ENCODE results near the gene TENT4A.

The TENT4A gene

GRCh38 chr5:6702633-6703032 is 10.6 kb upstream of the TENT4A start:
- no peaks in the 10 kb centered on the region for H3K36me3 ChIP-seq (ENCODE audit: insufficient read depth, low read length)
- H3K27ac ChIP-seq: no peak overlapping the region
- no peak overlapping the region for H3K9ac ChIP-seq (ENCODE audit: insufficient read length)
- no peaks in the 10 kb centered on the region for H3K9me3 ChIP-seq (ENCODE audit: low read depth, low read length)
- DNase-seq (ENCODE audit: low read depth, low spot score): no peak
- TF ChIP-seq EZH2 (IDR thresholded peaks at IDR 0.05): no peak
- TF ChIP-seq FOXP2 (optimal IDR thresholded peaks at IDR 0.05; ENCODE audit: control extremely low read depth, extremely low read length, insufficient read depth): no peak
- no peak for TF ChIP-seq POLR2AphosphoS5 (IDR thresholded peaks at IDR 0.05; ENCODE audit: borderline replicate concordance, low read depth, low read length)
- no peak overlapping the region for H3K4me3 ChIP-seq

GRCh38 chr5:6703806-6704205 is 9.4 kb upstream of the TENT4A start:
- TF ChIP-seq POLR2AphosphoS5 (IDR thresholded peaks at IDR 0.05; ENCODE audit: borderline replicate concordance, low read depth, low read length) (no peak), EZH2 (IDR thresholded peaks at IDR 0.05) (no peak), FOXP2 (optimal IDR thresholded peaks at IDR 0.05; ENCODE audit: control extremely low read depth, extremely low read length, insufficient read depth) (no peak)
- no peak overlapping the region for H3K27ac ChIP-seq
- no peaks in the 10 kb centered on the region for H3K9me3 ChIP-seq (ENCODE audit: low read depth, low read length)
- H3K4me3 ChIP-seq: no peak overlapping the region
- H3K9ac ChIP-seq (ENCODE audit: insufficient read length): peak overlapping the region; percentile 40
- H3K36me3 ChIP-seq (ENCODE audit: insufficient read depth, low read length): no peaks in the 10 kb centered on the region
- DNase-seq (ENCODE audit: low read depth, low spot score): no peak

DNA sequence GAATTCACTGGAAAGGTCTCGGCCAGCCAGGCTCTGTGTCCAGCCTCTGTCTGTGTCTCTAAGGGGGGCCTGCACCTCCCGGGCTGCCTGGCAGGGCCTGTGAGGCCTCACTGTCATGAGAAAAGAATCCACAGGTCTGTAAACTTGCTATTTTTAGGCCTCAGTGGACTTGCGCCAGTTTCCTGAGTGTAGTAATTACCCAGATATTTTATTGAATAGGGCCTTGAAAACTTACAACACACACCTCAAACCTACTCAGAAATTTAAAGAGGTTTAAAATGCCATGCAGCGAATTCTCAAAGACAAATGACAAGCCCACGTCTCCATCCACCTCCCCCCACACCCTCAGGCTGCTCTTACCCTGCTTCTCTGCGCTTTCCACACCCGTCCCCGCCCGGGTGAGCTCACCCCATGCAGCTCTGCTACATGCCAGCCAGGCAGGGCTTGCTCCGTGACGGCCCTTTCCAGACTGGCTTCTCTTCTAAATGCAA is 8.8 kb upstream of the TENT4A start:
- Histone ChIP-seq H3K9ac (ENCODE audit: insufficient read length) (peak overlapping the region; percentile 40), H3K27ac (peak overlapping the region; percentile 54), H3K4me3 (peak overlapping the region; percentile 12; the same call in 1 of the 2 replicates), H3K36me3 (ENCODE audit: insufficient read depth, low read length) (no peaks in the 10 kb centered on the region), H3K9me3 (ENCODE audit: low read depth, low read length) (no peaks in the 10 kb centered on the region)
- DNase-seq (ENCODE audit: low read depth, low spot score): no peak
- TF ChIP-seq POLR2AphosphoS5 (IDR thresholded peaks at IDR 0.05; ENCODE audit: borderline replicate concordance, low read depth, low read length) (no peak), FOXP2 (optimal IDR thresholded peaks at IDR 0.05; ENCODE audit: control extremely low read depth, extremely low read length, insufficient read depth) (no peak), EZH2 (IDR thresholded peaks at IDR 0.05) (no peak)

GRCh38 chr5:6705088-6705487 is 8.1 kb upstream of the TENT4A start:
- Histone ChIP-seq H3K4me3 (no peak overlapping the region), H3K36me3 (ENCODE audit: insufficient read depth, low read length) (no peaks in the 10 kb centered on the region), H3K27ac (no peak overlapping the region), H3K9me3 (ENCODE audit: low read depth, low read length) (no peaks in the 10 kb centered on the region), H3K9ac (ENCODE audit: insufficient read length) (no peak overlapping the region)
- TF ChIP-seq POLR2AphosphoS5 (IDR thresholded peaks at IDR 0.05; ENCODE audit: borderline replicate concordance, low read depth, low read length) (no peak), EZH2 (IDR thresholded peaks at IDR 0.05) (no peak), FOXP2 (optimal IDR thresholded peaks at IDR 0.05; ENCODE audit: control extremely low read depth, extremely low read length, insufficient read depth) (no peak)
- DNase-seq (ENCODE audit: low read depth, low spot score): no peak

DNA sequence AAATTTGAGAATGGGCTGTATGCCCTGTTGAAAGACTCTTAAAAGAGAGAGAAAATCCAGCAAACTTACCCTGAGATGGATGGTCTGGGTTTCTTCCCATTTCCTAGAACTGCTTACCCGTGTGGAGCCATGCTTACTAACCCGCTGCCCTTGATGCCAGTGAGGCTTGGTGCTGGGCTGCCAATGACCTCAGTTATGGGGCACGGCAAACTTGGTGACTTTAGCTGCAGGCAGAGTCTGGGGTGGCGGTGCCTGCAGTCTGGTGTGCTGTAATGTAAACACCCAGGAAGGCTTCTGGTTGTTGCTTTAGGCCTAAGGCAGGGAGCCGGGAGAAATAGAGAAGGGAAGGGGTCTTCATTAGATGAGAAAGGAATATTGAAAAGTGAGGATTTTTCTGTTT is 7.3 kb upstream of the TENT4A start:
- TF ChIP-seq POLR2AphosphoS5 (IDR thresholded peaks at IDR 0.05; ENCODE audit: borderline replicate concordance, low read depth, low read length) (no peak), FOXP2 (optimal IDR thresholded peaks at IDR 0.05; ENCODE audit: control extremely low read depth, extremely low read length, insufficient read depth) (no peak), EZH2 (IDR thresholded peaks at IDR 0.05) (no peak)
- no peaks in the 10 kb centered on the region for H3K9me3 ChIP-seq (ENCODE audit: low read depth, low read length)
- no peak overlapping the region for H3K9ac ChIP-seq (ENCODE audit: insufficient read length)

DNA sequence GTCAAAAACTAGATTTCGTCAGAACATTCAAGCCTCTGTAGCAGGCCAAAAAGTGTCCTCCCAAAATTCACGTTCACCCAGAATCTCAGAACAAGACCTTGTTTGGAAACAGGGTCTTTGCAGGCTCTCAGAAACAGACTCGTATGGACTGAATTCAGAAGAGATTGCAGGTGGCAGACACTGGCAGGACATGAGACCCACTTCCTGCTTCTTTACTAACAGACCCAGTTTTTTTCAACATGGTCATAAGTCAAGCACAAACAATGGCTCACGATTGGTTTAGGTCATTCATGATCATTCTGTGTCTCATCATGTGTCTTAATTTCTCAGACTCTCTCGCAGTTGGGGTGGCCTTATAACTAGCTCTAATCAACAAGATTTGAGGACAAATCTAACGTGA is 5.4 kb upstream of the TENT4A start:
- no peak overlapping the region for H3K9ac ChIP-seq (ENCODE audit: insufficient read length)
- no peaks in the 10 kb centered on the region for H3K9me3 ChIP-seq (ENCODE audit: low read depth, low read length)
- TF ChIP-seq FOXP2 (optimal IDR thresholded peaks at IDR 0.05; ENCODE audit: control extremely low read depth, extremely low read length, insufficient read depth) (no peak), EZH2 (IDR thresholded peaks at IDR 0.05) (no peak)
- DNase-seq (ENCODE audit: low read depth, low spot score): no peak
- H3K36me3 ChIP-seq (ENCODE audit: insufficient read depth, low read length): no peaks in the 10 kb centered on the region
- no peak overlapping the region for H3K4me3 ChIP-seq
- H3K27ac ChIP-seq: no peak overlapping the region

More for the DNA sequence above, 7.3 kb upstream of the TENT4A start:
- Histone ChIP-seq H3K27ac (0 out of 2 replicates have a peak overlapping the region, but pooled peaks have one; percentile 29), H3K36me3 (ENCODE audit: insufficient read depth, low read length) (no peaks in the 10 kb centered on the region), H3K4me3 (no peak overlapping the region)
- DNase-seq (ENCODE audit: low read depth, low spot score): no peak

GRCh38 chr5:6708814-6709213 is 4.4 kb upstream of the TENT4A start:
- H3K4me3 ChIP-seq: no peak overlapping the region
- no peak overlapping the region for H3K9ac ChIP-seq (ENCODE audit: insufficient read length)
- no peak overlapping the region for H3K27ac ChIP-seq
- no peaks in the 10 kb centered on the region for H3K36me3 ChIP-seq (ENCODE audit: insufficient read depth, low read length)
- no peak for TF ChIP-seq POLR2AphosphoS5 (IDR thresholded peaks at IDR 0.05; ENCODE audit: borderline replicate concordance, low read depth, low read length)
- no peak for TF ChIP-seq EZH2 (IDR thresholded peaks at IDR 0.05)
- no peak for TF ChIP-seq FOXP2 (optimal IDR thresholded peaks at IDR 0.05; ENCODE audit: control extremely low read depth, extremely low read length, insufficient read depth)
- no peaks in the 10 kb centered on the region for H3K9me3 ChIP-seq (ENCODE audit: low read depth, low read length)
- DNase-seq (ENCODE audit: low read depth, low spot score): no peak

DNA sequence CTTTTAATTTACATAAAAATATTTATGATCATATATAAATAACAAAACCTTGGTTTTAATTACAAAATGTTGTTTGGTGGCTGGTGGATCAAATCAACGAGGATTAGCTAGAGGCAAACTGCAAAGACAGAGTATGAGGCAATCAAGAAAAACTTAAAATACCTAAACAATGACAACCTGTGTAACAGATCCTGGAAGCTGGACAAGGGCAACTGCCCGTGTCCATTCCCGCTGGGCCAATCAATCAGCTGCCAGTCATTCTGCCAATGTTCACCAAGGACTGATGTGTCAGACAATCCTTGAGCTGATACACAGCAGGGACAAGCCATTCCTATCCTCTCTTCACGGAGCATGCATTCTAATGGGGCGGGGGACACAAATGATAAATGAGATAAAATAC is 3.2 kb upstream of the TENT4A start:
- Histone ChIP-seq H3K9ac (ENCODE audit: insufficient read length) (no peak overlapping the region), H3K4me3 (no peak overlapping the region), H3K9me3 (ENCODE audit: low read depth, low read length) (no peaks in the 10 kb centered on the region), H3K36me3 (ENCODE audit: insufficient read depth, low read length) (no peaks in the 10 kb centered on the region), H3K27ac (no peak overlapping the region)
- DNase-seq (ENCODE audit: low read depth, low spot score): no peak
- TF ChIP-seq EZH2 (IDR thresholded peaks at IDR 0.05) (no peak), FOXP2 (optimal IDR thresholded peaks at IDR 0.05; ENCODE audit: control extremely low read depth, extremely low read length, insufficient read depth) (no peak), POLR2AphosphoS5 (IDR thresholded peaks at IDR 0.05; ENCODE audit: borderline replicate concordance, low read depth, low read length) (no peak)

Data from SK-N-MC (cell line).